HEK293 (cell line): Measurements from ENCODE around the gene KCNE5.

Experiments used
- CTCF ChIA-PET: fragments of 350-600 bp; formaldehyde crosslinking; extraction: SDS; loops from one replicate; lab custom pipeline; 2021; ENCODE audit warnings: antibody characterized with exemption; lab: Yijun Ruan, JAX
- POLR2A ChIA-PET: fragments of 300-600 bp; formaldehyde crosslinking; extraction: SDS; loops from one replicate; lab custom pipeline; 2020; ENCODE audit warnings: antibody characterized with exemption, inconsistent platforms; lab: Yijun Ruan, JAX
- H3K27ac ChIP-seq: fragments of 200-500 bp; sonication (Bioruptor generic); 2 replicates; pipeline ENCODE4 v1.5.1; 2014; ENCODE audit warnings: low read depth, low read length, control low read depth, inconsistent platforms; ENCODE audit errors: extremely low read depth
- H3K36me3 ChIP-seq, 2 experiments: fragments of 200-500 bp in 1 of 2; sonication (Bioruptor generic) in 1 of 2; 1 replicate in 1 of 2; 2 replicates in 1 of 2; pipeline ENCODE4 v1.5.1; 2014 to 2017; ENCODE audit warnings: inconsistent platforms in 2 of 2, low read length in 2 of 2; ENCODE audit not compliant: control insufficient read depth in 2 of 2, insufficient read depth in 1 of 2
- H3K4me1 ChIP-seq: fragments of 200-500 bp; sonication (Bioruptor generic); 2 replicates; pipeline ENCODE4 v1.5.1; 2014; ENCODE audit warnings: mild to moderate bottlenecking, low read length, inconsistent platforms; ENCODE audit not compliant: control insufficient read depth, insufficient read depth
- H3K4me3 ChIP-seq: 2 replicates; pipeline ENCODE4 v1.5.1; 2011; ENCODE audit warnings: low read depth, mild to moderate bottlenecking, control low read depth, low read length, moderate library complexity
- H3K9me3 ChIP-seq: fragments of 200-500 bp; sonication (Bioruptor generic); 2 replicates; pipeline ENCODE4 v1.5.1; 2014; ENCODE audit warnings: low read depth, low read length, inconsistent platforms; ENCODE audit not compliant: control insufficient read depth, insufficient read depth
- GLIS1 ChIP-seq: fragments of 450-650 bp; formaldehyde crosslinking; IDR thresholded peaks from 2 replicates; pipeline ENCODE4 v1.5.1; 2016; ENCODE audit warnings: missing biosample characterization, missing genetic modification characterization
- PRDM4 ChIP-seq: fragments of 450-650 bp; formaldehyde crosslinking; IDR thresholded peaks from 2 replicates; pipeline ENCODE4 v1.5.1; 2017; ENCODE audit warnings: missing biosample characterization, missing genetic modification characterization
- SALL2 ChIP-seq: fragments of 450-650 bp; formaldehyde crosslinking; IDR thresholded peaks from 2 replicates; pipeline ENCODE4 v1.5.0; 2017; ENCODE audit warnings: missing biosample characterization, mild to moderate bottlenecking, missing genetic modification characterization, borderline replicate concordance
- TRIM28 ChIP-seq: IDR thresholded peaks from 2 replicates; pipeline ENCODE4 v1.6.1; 2011; ENCODE audit warnings: low read length, control low read depth, borderline replicate concordance
- ZBTB11 ChIP-seq: fragments of 450-650 bp; formaldehyde crosslinking; conservative IDR thresholded peaks from 2 replicates; pipeline ENCODE4 v1.5.1; 2016; ENCODE audit warnings: low read depth, missing biosample characterization, missing genetic modification characterization
- ZNF133 ChIP-seq: fragments of 450-650 bp; formaldehyde crosslinking; IDR thresholded peaks from 2 replicates; pipeline ENCODE4 v1.5.1; 2016; ENCODE audit warnings: missing biosample characterization, missing genetic modification characterization
- ZNF146 ChIP-seq: fragments of 450-650 bp; formaldehyde crosslinking; IDR thresholded peaks from 2 replicates; pipeline ENCODE4 v1.5.1; 2016; ENCODE audit warnings: missing biosample characterization, missing genetic modification characterization
- ZNF19 ChIP-seq: fragments of 450-650 bp; formaldehyde crosslinking; IDR thresholded peaks from 2 replicates; pipeline ENCODE4; 2016; ENCODE audit warnings: missing biosample characterization, missing genetic modification characterization, low read depth
- ZNF292 ChIP-seq: fragments of 450-650 bp; formaldehyde crosslinking; IDR thresholded peaks from 2 replicates; pipeline ENCODE4 v1.5.1; 2016; ENCODE audit warnings: low read depth, missing biosample characterization, missing genetic modification characterization, borderline replicate concordance
- ZNF335 ChIP-seq: fragments of 450-650 bp; formaldehyde crosslinking; conservative IDR thresholded peaks from 2 replicates; pipeline ENCODE4 v1.5.1; 2016; ENCODE audit warnings: missing biosample characterization, missing genetic modification characterization
- ZNF514 ChIP-seq: fragments of 450-650 bp; formaldehyde crosslinking; IDR thresholded peaks from 2 replicates; pipeline ENCODE4 v1.5.1; 2016; ENCODE audit warnings: missing biosample characterization, missing genetic modification characterization
- ZNF529 ChIP-seq: fragments of 450-650 bp; formaldehyde crosslinking; IDR thresholded peaks from 2 replicates; pipeline ENCODE4 v1.5.1; 2017; ENCODE audit warnings: missing genetic modification characterization, missing biosample characterization; ENCODE audit not compliant: insufficient replicate concordance
- ZNF544 ChIP-seq: fragments of 450-650 bp; formaldehyde crosslinking; IDR thresholded peaks from 2 replicates; pipeline ENCODE4 v1.5.0; 2017; ENCODE audit warnings: missing biosample characterization, missing genetic modification characterization
- ZNF701 ChIP-seq: fragments of 450-650 bp; formaldehyde crosslinking; IDR thresholded peaks from 2 replicates; pipeline ENCODE4 v1.5.1; 2016; ENCODE audit warnings: missing biosample characterization, missing genetic modification characterization
- ZNF704 ChIP-seq: fragments of 450-650 bp; formaldehyde crosslinking; IDR thresholded peaks from 2 replicates; pipeline ENCODE4 v1.5.1; 2016; ENCODE audit warnings: missing biosample characterization, missing genetic modification characterization
- TF ChIP-seq, protein P1 (sequence below): fragments of 450-650 bp; formaldehyde crosslinking; IDR thresholded peaks from 2 replicates; pipeline ENCODE4 v1.5.1; 2016; ENCODE audit warnings: missing biosample characterization, missing genetic modification characterization, borderline replicate concordance
- TF ChIP-seq, protein P2 (sequence below): fragments of 450-650 bp; formaldehyde crosslinking; IDR thresholded peaks from 2 replicates; pipeline ENCODE4 v1.5.1; 2017; ENCODE audit warnings: missing biosample characterization, missing genetic modification characterization

Gene KCNE5

GRCh38 chrX:109660435-109661143 is 35.6 kb upstream of the KCNE5 start:
- ChIA-PET POLR2A (no interaction called here), CTCF (interaction anchor here (1.3 kb wide), 1 partner anchor 16 kb away, joined by 4 read pairs; no protein-coding TSS in a partner anchor)

More at GRCh38 chrX:109660435-109661143, 35.6 kb upstream of the KCNE5 start:
- no peaks in the 10 kb centered on the region for H3K4me1 ChIP-seq
- H3K36me3 ChIP-seq = peaks cover 14 to 32% of the 10 kb centered on the region in 2 experiments; a peak in 2 of 3 replicates
- H3K9me3 ChIP-seq = no peaks in the 10 kb centered on the region
- no peak overlapping the region for H3K4me3 ChIP-seq
- no peak overlapping the region for H3K27ac ChIP-seq
- TF ChIP-seq ZNF514 (tag by site-specific recombination) (no peak), ZNF146 (no peak), ZNF133 (tag by site-specific recombination) (no peak), SALL2 (no peak), PRDM4 (tag by site-specific recombination) (no peak), ZNF335 (tag by site-specific recombination) (no peak), GLIS1 (tag by site-specific recombination) (no peak), ZNF529 (no peak), ZNF19 (tag by site-specific recombination) (no peak), ZBTB11 (no peak), ZNF544 (tag by site-specific recombination) (no peak), TRIM28 (no peak), ZNF704 (tag by site-specific recombination) (no peak), ZNF701 (tag by site-specific recombination) (no peak), ZNF292 (tag by site-specific recombination) (no peak)
- TF ChIP-seq, protein P1, sequence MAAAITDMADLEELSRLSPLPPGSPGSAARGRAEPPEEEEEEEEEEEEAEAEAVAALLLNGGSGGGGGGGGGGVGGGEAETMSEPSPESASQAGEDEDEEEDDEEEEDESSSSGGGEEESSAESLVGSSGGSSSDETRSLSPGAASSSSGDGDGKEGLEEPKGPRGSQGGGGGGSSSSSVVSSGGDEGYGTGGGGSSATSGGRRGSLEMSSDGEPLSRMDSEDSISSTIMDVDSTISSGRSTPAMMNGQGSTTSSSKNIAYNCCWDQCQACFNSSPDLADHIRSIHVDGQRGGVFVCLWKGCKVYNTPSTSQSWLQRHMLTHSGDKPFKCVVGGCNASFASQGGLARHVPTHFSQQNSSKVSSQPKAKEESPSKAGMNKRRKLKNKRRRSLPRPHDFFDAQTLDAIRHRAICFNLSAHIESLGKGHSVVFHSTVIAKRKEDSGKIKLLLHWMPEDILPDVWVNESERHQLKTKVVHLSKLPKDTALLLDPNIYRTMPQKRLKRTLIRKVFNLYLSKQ (tag by site-specific recombination) = no peak
- TF ChIP-seq, protein P2, sequence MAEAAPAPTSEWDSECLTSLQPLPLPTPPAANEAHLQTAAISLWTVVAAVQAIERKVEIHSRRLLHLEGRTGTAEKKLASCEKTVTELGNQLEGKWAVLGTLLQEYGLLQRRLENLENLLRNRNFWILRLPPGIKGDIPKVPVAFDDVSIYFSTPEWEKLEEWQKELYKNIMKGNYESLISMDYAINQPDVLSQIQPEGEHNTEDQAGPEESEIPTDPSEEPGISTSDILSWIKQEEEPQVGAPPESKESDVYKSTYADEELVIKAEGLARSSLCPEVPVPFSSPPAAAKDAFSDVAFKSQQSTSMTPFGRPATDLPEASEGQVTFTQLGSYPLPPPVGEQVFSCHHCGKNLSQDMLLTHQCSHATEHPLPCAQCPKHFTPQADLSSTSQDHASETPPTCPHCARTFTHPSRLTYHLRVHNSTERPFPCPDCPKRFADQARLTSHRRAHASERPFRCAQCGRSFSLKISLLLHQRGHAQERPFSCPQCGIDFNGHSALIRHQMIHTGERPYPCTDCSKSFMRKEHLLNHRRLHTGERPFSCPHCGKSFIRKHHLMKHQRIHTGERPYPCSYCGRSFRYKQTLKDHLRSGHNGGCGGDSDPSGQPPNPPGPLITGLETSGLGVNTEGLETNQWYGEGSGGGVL (tag by site-specific recombination) = no peak
